ENCODE data around the gene PPP2R2B.

Gene PPP2R2B

DNA sequence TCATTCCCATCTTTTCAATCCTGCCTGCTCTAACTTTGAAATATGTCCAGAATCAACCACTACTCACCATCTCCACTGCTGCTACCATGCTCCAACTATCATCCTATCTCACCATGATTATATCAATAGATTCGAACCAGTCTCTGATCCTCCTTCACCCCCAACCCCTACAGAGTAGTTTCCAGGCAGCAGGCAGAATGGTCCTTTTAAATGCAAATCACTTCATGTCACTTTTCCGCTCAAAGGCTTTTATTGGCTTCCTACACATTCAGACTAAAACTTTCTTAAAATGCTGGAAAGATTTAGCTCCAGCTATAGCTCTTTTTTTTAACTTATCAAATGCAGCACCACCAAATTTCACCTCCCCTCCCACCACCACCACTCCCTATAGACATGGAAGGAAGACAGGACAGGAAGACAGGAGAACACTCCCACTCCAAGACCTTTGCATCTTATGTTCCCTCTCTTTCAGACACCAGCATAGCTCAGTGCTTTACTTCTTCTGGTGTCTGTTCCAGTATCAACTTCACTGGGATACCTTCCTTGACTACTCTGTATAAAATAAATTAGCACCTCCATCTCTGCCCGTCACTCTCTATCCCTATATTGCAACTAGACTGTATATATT, 9.9 kb upstream of the PPP2R2B start:
- no peak for DNase-seq (ENCODE audit: low read depth, low spot score)

DNA sequence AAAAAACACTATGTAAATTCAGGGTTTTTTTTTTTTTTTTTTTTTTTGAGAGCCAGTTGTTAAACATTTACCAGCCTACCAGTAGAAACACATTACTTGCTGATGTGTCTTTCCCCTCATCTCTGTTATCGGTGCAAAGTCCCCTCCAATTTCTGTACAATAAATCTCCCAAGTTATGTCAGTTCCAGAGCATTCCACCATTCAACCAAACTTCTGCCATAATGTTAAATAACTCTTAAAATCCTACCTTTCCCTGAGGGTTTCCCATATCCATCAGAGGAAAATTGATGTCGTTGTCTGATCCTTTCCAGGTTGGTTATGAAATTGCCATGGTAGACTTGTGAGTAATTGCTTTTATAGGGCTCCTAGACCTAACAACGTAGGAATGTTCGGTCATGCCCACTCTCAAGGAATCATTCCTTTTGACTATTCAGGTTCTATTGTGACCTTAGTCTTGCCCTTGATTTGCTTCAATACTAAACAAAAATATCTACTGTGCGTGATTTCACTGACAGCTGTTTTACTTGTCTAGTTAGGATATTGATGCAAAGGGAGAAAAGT, 5.6 kb upstream of the PPP2R2B start:
- no peak for DNase-seq (ENCODE audit: low read depth, low spot score)

DNA sequence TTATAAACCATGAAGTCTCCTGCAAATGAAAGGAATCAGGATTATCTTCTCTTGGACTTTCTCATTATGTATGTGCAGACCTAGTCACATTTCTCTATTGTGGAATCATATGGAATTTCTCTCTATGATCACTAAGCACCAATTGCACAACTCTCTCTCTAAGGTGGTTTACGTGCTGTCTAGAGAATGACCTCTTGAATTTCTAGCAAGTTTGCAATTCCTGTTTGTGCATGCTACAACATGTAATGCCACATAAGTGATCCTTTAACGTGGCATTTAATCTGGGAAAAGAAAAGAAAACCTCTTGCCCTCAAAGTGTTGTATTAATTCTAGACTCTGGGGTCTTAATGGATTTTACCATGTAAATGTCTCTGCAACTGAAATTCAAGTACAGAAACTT, 5.0 kb upstream of the PPP2R2B start:
- no peak for DNase-seq (ENCODE audit: low read depth, low spot score)

DNA sequence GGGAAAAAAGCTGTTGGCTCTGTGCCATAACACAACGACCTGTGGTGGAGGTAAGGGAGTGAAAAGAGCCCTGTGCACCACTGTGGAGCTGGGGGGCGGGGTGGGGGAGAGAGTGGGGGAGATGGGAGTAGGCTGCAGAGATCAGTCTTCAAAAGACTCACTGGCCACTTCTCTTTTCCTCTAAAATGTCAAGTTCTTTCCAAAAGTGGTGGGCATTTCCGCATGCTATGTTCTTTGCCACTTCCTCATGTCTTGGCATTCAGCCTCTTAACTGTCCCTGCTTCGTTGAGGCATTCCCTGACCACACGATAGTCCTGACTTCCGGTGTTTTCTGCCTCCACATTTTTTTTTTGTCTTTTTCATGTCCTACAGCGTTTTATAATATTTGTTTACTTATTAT, 2.4 kb upstream of the PPP2R2B start:
- no peak for DNase-seq (ENCODE audit: low read depth, low spot score)

DNA sequence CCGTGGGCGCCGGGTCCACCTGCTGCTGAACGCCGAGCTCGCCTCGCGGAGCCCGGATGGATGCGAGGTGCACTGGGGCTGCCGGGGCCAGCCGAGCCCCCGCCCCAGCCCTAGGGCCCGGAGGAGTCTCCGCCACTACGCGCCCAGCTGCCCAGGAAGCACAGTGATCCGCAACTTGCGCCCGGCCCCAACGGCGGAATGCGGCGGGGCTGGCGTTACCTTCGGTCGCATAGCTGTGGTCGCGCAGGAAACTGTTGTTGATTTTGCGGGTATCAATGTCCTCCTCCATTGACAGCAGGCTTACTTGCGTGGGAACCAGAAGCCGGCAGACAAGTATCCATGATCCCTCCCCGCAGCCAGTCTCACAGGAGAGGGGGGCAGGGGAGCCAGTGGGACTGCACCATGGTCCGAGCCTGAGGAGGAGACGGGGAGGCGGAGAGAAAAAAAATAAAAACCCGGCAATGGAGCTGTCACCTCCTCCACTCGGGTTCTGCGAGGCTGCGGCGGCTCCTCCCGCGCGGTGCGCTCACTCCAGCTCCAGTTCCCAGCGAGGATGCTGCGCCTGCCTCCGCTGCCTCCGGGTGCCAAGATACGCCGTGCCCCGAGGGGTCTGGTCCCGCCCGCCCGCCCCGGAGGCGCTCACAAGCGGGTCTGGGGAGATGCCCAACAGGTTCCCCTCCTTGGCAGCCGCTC, 628 bp downstream of the PPP2R2B start:
- peak; percentile 65 for DNase-seq (ENCODE audit: low read depth, low spot score)

DNA sequence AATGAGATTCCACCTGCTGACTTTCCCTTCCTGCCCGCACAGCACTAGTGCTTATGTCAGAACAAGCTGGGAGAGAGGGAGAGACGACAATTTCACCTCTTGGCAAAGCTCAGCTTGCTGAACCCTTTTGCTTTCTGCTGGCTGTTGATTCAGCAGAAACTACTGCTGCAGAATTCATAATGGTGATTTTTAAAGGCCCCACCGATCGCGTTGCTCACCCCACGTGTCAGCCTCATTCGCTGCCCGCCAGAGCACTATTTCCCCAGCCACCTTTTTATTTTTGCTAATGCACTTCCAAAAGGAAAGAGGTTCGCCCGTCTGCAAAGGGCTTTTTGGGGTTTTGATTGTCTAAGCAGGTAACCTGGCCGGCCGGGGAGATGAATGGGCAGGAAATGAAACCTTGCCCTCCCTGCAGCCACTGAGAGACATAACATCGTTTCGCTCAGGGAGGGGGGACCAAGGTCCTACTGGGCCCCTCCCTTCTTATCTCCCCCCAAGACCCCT, 1.3 kb downstream of the PPP2R2B start:
- DNase-seq (ENCODE audit: low read depth, low spot score), result peak; percentile 23

DNA sequence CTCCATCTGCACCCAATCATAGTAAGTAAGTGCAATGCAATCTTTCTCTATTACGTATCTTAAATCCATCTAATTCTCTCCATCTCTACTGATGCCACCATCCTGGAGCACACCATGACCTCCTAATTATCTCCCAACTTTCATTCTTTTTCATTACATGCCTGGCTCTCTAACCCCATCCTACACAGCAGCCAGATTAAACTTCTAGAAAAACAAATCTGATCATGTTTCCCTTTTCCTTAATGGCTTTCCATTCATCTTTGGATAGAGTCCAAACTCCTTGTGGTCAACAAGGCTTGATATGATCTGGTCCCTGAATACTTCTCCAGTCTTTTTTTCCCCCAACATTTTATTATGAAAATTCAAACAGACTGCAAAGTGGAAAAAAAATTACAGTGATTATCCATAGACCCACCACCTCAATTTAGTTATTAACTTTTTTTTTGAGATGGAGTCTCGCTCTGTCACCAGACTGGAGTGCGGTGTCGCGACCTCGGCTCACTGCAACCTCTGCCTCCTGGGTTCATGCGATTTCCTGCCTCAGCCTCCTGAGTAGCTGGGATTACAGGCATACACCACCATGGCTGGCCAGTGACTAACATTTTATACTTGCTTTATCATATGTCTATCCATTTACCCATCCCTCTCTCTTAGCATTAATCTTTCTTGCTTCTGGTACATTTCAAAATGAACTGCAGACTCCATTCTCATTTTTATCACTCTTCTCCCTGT, 5.2 kb downstream of the PPP2R2B start:
- DNase-seq (ENCODE audit: low read depth, low spot score), result no peak

DNA sequence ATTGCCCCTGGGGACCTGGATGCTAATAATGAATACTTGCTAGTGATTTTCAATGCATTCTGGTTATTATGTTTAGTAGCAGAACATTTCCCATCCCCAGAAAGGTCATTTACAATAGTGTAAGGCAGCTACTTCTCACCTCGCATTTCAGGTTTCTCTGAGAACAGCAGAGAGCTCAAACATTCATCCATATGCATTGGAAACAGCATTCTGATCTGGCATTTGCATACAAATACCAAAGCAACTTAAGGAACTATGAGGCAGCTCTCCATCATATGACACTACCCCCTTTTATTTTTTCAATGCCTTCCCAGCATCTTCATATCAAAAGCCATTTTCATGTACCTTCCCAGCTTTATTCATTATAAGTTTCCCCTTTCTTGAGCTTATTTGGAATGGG, 6.4 kb downstream of the PPP2R2B start:
- DNase-seq (ENCODE audit: low read depth, low spot score), result no peak

DNA sequence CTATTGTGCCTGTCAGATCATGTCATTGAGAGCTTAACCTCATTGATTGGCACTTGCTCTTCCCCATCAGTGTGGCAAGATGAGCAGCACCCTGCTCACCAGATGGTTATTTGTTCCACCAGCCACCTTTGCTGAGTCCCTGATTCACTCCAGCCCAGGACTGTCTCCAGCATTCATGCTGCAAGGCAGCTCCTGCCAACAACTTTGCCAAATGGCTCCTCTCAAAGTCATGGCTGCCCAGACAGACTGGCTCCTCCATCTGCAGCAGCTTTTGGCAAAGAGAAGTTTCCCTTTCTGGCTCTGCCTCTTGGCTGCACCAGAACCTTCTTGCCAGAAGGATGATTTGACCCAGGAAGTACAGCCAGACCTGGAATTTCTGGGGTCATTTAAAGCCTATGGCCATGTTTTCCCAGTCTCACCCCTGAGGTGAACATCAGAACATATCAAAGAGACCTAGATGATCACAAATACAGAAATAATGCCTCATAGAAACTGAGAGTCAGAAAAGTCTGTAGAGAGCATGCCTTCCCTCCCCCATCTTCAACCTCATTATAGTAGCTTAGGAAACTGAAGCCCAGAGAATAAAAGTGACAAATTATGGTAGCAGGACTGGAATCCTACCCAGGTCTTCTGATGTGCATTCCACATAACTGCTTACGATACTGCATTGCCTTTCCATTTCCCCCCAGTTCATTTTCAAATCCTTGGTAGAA, 10.4 kb downstream of the PPP2R2B start:
- no peak for DNase-seq (ENCODE audit: low read depth, low spot score)

DNA sequence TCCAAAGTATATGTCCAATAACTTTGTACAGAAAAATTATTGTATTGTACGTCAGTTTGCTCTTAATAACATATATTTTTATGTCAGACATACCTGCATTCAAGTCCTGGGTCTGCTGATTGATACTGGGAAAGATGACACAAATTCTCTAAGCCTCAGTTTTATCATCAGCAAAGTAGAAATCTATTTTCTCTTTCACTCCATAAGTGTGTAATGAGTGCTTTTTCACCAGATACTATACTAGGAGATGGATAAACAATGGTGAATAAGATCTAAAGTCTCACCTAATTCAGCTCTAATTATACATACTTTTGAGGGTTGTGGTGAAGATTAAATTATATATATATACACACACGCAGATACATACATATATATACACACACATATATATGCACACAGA, 12.3 kb downstream of the PPP2R2B start:
- no peak for DNase-seq (ENCODE audit: low read depth, low spot score)

DNA sequence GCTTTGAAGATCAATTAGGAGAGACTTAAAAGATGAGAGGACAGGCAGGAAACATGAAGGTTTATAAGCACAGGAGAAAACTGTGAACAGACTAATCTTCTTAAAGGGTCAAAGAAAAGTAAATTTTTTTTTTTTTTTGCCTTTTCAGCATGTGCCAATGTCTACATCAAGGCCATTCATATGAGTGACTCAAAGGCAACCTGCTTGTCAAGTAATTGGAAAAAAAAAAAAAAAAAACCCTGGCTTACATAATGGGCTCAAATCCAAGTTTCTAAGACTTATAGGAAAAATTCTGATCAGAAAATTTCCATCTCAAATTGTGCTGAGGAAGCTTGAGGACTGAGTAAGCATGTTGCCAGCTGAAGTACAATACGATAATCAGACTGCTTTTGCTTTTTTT, 15.9 kb downstream of the PPP2R2B start:
- no peak for DNase-seq (ENCODE audit: low read depth, low spot score)

DNA sequence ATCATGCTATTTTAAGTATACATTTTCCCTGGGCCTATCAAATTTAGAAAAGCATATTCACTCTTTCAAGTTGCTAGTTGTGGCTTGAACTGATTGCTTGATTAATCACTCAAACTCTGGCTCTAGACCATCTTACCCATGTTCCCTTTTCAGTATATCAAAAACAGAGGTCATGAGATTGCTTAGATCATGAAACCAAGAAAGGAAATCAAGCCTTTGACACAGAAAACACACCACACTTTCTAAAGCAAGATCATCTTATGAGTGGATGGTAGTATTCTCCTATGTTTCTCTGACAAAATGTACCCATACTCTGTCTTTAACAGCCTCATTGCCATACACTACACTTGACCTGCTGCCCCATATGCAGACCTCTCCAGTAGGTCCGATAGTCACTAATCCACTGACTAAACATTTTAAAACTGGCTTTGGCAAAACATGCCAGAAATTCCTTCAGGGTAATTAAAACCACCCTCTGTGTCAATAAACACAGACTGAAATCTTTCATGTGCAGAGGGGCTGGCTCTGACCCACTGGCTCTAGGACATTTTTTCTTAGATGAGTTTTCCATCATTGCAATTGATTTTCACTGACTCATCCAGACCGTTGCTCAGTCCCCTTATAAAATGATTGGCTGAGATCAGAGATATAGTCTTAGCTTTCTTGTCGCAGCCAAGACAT, 18.2 kb downstream of the PPP2R2B start:
- peak; percentile 85 for DNase-seq (ENCODE audit: low read depth, low spot score)

DNA sequence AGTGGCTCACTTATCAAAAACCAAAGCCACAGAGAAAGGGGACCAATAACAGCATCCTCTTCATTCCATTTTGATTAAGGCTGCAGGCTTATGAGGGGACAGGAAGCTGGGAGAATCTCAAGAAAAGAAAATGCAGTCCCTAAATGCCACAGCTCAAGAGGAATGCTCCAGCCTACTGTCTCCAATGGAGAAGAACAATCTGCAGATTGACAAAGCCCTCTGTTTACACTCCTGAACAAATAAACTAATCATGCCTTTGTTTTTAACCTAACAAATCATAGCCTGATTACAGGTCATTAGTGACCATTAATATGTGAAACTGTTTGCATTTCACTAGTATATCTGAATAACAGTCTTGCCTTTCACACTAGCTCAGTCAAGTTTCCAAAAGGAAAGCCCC, 26.5 kb downstream of the PPP2R2B start:
- no peak for DNase-seq (ENCODE audit: low read depth, low spot score)

DNA sequence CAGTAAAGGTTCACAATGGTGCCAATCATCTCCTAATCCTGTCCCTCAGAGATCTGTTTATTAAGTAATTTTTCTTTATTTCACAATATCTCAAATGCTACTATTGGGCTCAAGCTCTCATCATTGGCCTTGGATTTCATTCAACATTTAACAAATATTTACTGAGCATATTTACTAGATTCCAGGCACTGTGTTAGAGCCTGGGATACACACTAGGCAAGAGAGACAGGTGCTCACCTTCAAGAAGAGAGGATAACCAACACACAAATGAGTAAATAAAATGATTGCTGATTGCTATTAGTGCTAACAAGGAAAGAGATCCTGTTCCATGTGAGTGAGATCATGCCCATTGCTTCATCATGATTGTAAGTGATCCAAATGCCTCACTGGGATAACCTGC, 27.4 kb downstream of the PPP2R2B start:
- DNase-seq (ENCODE audit: low read depth, low spot score), result no peak

DNA sequence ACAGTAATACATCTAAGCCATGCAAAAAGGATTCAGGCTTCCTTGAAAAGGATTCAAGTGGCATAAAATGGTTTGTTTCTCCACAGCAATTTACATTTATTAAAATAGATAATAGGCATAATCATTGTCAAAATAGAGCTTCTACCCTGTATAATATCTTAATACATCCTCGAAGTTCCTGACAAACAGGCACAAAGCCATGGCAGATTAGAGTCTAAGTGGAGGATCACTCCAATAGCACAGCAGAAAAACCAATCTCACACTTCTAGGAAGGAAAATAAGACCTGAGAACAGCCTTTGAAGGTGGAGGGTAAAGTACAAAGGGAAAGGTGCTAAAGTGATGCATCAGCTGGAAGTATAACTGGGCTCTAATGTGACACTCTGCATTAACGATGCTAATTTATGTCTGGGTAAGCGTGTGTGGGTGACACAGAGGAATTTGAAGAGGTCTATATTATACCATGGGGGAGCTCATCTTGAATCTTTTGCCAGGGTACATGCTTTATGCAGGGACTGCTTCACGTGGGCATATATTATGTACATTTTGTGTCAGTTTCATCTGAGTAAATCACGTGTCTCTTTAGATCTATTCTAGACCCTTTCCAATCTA, 28.8 kb downstream of the PPP2R2B start:
- DNase-seq (ENCODE audit: low read depth, low spot score), result no peak

DNA sequence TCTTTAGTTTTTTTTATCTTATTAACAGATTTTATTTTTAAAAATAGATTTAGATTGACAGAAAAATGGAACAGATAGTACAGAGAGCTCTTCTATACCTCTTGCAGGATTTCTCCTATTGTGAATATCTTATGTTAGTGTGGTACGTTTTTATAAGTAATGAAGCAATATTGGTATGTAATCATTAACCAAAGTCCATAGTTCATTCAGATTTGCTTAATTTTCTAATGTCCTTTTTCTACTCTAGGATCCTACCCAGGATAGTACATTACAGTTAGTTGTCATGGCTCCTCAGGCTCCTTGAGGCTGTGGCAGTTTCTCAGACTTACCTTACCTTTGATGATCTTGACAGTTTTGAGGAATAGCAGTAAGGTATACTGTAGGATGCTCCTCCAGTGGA, 30.4 kb downstream of the PPP2R2B start:
- no peak for DNase-seq (ENCODE audit: low read depth, low spot score)

DNA sequence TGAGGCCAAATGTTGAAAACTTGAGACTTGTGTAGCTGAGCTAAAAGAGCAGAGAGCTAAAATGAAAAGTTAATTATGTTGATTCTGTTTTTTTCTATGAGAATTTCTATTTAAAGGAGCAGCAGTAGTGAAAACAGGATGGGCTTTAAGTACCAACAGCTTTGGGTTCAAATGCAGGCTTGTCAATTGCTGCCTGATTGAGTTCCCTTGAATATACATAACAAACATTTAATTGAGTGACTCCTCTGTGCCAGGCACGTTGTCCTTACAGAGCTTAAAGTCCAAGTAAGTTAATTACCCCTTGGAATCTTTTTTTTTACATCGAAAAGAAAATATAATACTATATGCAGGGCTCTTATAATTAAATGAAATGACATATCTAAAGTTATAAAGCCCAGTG, 38.5 kb downstream of the PPP2R2B start:
- no peak for DNase-seq (ENCODE audit: low read depth, low spot score)

DNA sequence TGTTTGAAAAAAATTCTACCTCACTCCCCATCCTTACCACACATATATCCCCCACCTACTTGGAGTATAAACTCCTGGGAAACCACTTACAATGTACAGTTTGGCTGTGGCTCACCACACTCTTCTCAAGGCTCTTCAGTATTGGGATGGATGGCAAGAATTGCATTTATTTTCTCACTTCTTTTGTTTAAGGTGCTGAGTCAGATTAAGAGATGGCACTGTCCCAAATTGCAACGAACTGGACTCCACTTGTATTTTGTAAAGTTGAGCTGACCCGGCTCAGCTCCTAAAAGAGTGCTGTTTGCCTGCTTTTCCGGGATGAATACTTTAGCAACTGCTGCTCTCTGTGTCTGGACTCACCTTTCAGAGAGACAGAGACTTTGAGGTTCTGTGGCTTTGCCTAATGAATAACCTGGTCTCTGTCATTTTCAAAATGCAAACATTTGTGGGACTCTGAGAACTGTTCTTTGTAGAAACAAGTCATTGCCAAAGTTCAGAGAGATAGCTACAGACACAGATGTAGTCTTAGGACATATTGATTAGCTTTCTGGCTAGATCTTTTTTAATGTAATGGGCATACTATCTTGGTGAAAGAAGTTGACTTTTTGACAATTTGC, 42.2 kb downstream of the PPP2R2B start:
- DNase-seq (ENCODE audit: low read depth, low spot score), result peak; percentile 70

DNA sequence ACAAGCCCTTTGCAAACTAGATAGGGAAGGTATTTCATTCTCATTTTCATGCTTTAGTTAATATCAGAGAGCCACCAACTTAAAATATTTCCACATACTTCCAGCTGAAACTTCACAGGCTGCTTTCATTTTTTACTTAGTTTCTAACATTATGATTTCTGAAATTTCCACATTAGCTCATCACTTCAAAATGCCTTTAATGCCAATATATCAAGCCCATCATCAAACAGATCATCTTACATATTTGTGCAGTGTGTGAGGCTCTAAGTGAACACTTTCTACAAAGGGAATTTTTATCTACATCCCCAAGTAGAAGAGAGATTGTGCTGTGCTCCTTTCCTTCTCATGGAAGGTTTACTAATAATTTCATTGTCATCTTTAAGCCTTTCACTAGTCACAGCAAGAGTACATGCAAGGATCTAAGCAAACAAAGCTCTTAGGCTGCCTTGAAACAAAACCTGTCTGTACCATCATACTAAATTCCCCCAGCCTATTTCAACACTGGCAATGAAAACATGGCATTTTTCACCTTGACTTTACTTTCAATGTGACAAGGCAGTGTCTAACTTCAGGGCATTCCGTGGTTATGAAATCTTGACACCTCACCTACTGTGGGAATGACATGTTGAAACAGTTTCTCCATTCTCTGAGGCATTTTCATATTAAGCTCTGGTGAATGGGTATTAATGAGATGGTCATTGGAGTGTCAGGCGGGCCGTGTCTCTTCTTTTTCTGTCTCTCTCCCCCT, 45.4 kb downstream of the PPP2R2B start:
- no peak for DNase-seq (ENCODE audit: low read depth, low spot score)

DNA sequence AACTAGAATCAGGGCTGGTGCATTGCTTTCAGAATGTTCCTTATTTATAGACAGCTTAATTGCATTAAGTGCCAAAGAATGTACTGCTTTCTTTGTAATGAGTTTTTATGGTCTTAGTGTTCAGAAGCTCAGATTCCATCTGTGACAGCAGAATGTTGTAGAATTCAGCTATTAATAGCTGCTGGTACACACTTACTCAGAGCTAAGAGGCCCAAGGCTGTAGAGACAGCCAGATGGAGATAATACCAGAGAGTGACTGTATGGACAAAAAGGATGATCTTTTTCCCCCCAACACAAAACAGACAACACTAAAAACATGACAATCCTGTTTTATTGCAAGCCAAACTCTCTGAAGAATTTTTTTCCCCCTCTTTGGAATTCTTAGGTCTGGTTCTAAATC, 50.2 kb downstream of the PPP2R2B start:
- peak; percentile 50 for DNase-seq (ENCODE audit: low read depth, low spot score)

Data from astrocyte of the hippocampus (primary cell).